ENCODE measurements around the gene EGFLAM.
"Not testable (repeated sequence)": the region's sequence is repeated elsewhere in the genome, so short reads cannot be mapped to it uniquely, and the experiment has no call there.

The EGFLAM gene

GRCh38 chr5:38317868-38318267, 59.5 kb downstream of the EGFLAM start:
- H3K4me1 Mint-ChIP-seq: no peaks in the 10 kb centered on the region
- no peaks in the 10 kb centered on the region for H3K9me3 Mint-ChIP-seq
- H3K27ac Mint-ChIP-seq (ENCODE audit: low read depth): no peak overlapping the region
- no peak overlapping the region for H3K4me3 Mint-ChIP-seq
- peaks cover 9% of the 10 kb centered on the region for H3K27me3 Mint-ChIP-seq
- no peak for DNase-seq (ENCODE audit: low spot score in 2 of 2)
- no peak for ATAC-seq (replicated peaks; ENCODE audit: extremely low read depth, poor library complexity, severe bottlenecking)
- no peaks in the 10 kb centered on the region for H3K36me3 Mint-ChIP-seq (ENCODE audit: insufficient read depth)

- no peak for ATAC-seq (replicated peaks; ENCODE audit: extremely low read depth, poor library complexity, severe bottlenecking)
- H3K9me3 Mint-ChIP-seq: no peaks in the 10 kb centered on the region
- no peak for DNase-seq (ENCODE audit: low spot score in 2 of 2)
- peaks cover 19% of the 10 kb centered on the region for H3K27me3 Mint-ChIP-seq
- H3K4me1 Mint-ChIP-seq: no peaks in the 10 kb centered on the region
- no peak overlapping the region for H3K4me3 Mint-ChIP-seq
- no peaks in the 10 kb centered on the region for H3K36me3 Mint-ChIP-seq (ENCODE audit: insufficient read depth)
- no peak overlapping the region for H3K27ac Mint-ChIP-seq (ENCODE audit: low read depth)
These were observed 61.1 kb downstream of the EGFLAM start for GRCh38 chr5:38319491-38319890.

GRCh38 chr5:38321978-38322377, 63.6 kb downstream of the EGFLAM start:
- Mint-ChIP-seq H3K27ac (ENCODE audit: low read depth) (no peak overlapping the region), H3K9me3 (no peaks in the 10 kb centered on the region), H3K36me3 (ENCODE audit: insufficient read depth) (no peaks in the 10 kb centered on the region), H3K27me3 (peaks cover 26% of the 10 kb centered on the region), H3K4me3 (no peak overlapping the region), H3K4me1 (no peaks in the 10 kb centered on the region)
- no peak for ATAC-seq (replicated peaks; ENCODE audit: extremely low read depth, poor library complexity, severe bottlenecking)
- no peak for DNase-seq (ENCODE audit: low spot score in 2 of 2)

DNA sequence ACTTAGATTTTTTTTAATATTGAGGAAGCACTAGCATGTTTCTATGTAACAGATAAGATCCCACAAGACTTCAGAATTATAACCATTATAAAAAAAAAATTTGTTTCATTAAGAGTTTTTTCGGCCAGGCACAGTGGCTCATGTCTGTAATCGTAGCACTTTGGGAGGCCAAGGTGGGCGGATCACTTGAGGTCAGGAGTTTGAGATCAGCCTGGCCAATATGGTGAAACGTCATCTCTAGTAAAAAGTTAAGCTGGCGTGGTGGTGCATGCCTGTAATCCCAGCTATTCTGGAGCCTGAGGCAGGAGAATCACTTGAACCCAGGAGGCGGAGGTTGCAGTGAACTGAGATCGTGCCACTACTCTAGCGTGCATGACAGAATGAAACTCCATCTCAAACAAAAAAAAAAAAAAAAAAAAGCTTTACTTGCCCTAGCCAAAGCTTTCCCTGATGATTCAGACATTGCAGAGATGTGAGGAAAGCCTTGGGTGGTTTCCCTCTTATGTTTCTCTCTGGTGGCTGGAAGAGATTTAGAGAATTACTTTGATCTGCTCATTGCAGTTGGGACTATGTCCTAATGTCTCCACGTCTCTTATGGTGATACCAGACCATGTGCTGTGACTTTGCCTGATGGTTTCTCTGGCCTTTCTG, 65.4 kb downstream of the EGFLAM start:
- H3K27me3 Mint-ChIP-seq: peaks cover 26% of the 10 kb centered on the region
- H3K27ac Mint-ChIP-seq (ENCODE audit: low read depth): no peak overlapping the region
- H3K4me3 Mint-ChIP-seq: no peak overlapping the region
- H3K36me3 Mint-ChIP-seq (ENCODE audit: insufficient read depth): no peaks in the 10 kb centered on the region
- H3K4me1 Mint-ChIP-seq: no peaks in the 10 kb centered on the region
- ATAC-seq (replicated peaks; ENCODE audit: extremely low read depth, poor library complexity, severe bottlenecking): no peak
- no peaks in the 10 kb centered on the region for H3K9me3 Mint-ChIP-seq
- no peak for DNase-seq (ENCODE audit: low spot score in 2 of 2)

DNA sequence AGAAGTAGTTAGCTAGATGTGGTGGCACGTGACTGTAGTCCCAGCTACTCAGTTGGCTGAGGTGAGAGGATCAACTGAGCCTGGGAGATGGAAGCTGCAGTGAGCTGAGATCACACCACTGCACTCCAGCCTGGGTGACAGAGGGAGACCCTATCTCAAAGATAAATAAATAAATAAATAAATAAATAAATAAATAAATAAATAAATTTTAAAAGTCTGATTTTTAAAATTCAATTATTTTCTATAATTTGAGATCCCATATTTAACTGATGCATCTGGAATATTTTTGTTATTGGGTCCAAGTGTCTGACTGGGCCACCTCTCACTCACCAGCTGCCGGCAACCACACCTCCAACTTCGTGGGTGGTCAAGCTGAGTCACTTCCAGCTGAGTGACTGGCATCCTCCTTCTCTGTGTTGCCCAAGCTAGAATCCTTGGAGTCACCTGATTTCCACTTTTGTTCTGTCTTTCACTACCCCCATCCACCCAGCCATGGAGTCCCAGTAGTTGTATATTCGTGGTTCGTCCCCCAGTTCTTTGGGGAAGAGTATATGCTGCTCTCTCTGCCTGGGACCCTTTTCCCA, 70.9 kb downstream of the EGFLAM start:
- H3K4me1 Mint-ChIP-seq: no peaks in the 10 kb centered on the region
- no peaks in the 10 kb centered on the region for H3K36me3 Mint-ChIP-seq (ENCODE audit: insufficient read depth)
- H3K27me3 Mint-ChIP-seq: peaks cover 11% of the 10 kb centered on the region
- no peak for DNase-seq (ENCODE audit: low spot score in 2 of 2)
- no peaks in the 10 kb centered on the region for H3K9me3 Mint-ChIP-seq
- H3K4me3 Mint-ChIP-seq: no peak overlapping the region
- ATAC-seq (replicated peaks; ENCODE audit: extremely low read depth, poor library complexity, severe bottlenecking): no peak
- no peak overlapping the region for H3K27ac Mint-ChIP-seq (ENCODE audit: low read depth)

GRCh38 chr5:38330207-38330606, 71.8 kb downstream of the EGFLAM start:
- DNase-seq (ENCODE audit: low spot score in 2 of 2) (no peak), ATAC-seq (replicated peaks; ENCODE audit: extremely low read depth, poor library complexity, severe bottlenecking) (no peak)
- Mint-ChIP-seq H3K9me3 (no peaks in the 10 kb centered on the region), H3K4me3 (no peak overlapping the region), H3K27ac (ENCODE audit: low read depth) (no peak overlapping the region), H3K4me1 (no peaks in the 10 kb centered on the region), H3K36me3 (ENCODE audit: insufficient read depth) (no peaks in the 10 kb centered on the region), H3K27me3 (peaks cover under 1% of the 10 kb centered on the region)

DNA sequence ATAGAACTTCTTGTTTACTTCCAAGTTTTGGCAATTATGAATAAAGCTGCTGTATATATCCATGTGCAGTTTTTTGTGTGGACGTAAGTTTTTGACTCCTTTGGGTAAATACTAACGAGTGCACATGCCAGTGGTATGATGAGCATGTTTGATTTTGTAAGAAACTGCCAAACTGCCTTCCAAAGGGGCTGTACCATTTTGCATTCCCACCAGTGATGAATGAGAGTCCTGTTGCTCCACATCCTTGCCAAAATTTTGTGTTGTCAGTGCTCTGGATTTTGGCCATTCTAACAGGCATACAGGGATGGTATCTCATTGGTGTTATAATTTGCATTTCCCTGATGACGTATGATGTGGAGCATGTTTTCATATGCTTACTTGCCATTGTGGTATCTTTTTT, 73.5 kb downstream of the EGFLAM start:
- no peaks in the 10 kb centered on the region for H3K9me3 Mint-ChIP-seq
- H3K27me3 Mint-ChIP-seq: no peaks in the 10 kb centered on the region
- H3K4me3 Mint-ChIP-seq: no peak overlapping the region
- DNase-seq (ENCODE audit: low spot score in 2 of 2) (no peak), ATAC-seq (replicated peaks; ENCODE audit: extremely low read depth, poor library complexity, severe bottlenecking) (no peak)
- H3K36me3 Mint-ChIP-seq (ENCODE audit: insufficient read depth): no peaks in the 10 kb centered on the region
- H3K27ac Mint-ChIP-seq (ENCODE audit: low read depth): no peak overlapping the region
- no peaks in the 10 kb centered on the region for H3K4me1 Mint-ChIP-seq

DNA sequence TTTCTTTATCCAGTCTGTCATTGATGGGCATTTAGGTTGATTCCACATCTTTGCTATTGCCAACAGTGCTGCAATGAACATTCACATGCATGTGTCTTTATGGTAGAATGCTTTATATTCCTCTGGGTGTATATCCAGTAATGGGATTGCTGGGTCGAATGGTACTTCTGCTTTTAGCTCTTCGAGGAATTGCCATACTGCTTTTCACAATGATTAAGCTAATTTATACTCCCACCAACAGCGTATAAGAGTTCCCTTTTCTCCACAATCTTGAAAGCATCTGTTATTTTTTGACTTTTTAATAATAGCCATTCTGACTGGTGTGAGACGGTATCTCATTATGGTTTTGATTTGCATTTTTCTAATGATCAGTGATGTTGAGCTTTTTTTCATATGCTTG, 74.8 kb downstream of the EGFLAM start:
- not testable (repeated sequence) for ATAC-seq (replicated peaks; ENCODE audit: extremely low read depth, poor library complexity, severe bottlenecking); DNase-seq (ENCODE audit: low spot score in 2 of 2); H3K9me3 Mint-ChIP-seq; H3K4me1 Mint-ChIP-seq; H3K27ac Mint-ChIP-seq (ENCODE audit: low read depth); H3K36me3 Mint-ChIP-seq (ENCODE audit: insufficient read depth); H3K27me3 Mint-ChIP-seq; H3K4me3 Mint-ChIP-seq

DNA sequence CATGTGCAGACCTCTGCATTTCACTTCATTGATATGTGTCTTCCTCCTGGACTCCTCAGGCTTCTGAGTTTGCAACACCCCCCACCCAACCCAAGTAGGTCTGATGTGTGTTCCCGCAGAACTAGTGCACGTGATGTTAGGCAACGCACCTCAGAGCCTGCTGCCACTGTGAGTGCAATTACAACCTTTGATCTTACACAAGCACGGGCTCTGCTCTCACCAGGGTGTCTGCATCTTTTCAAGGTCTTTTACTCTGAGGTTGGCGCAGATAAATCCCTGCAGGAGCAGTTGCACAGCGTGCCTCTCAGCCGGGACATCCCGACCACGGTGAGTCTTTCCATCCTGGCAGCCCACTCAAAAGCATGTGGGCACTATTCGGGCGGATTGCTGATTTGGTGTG, 80.1 kb downstream of the EGFLAM start:
- Mint-ChIP-seq H3K27me3 (peaks cover 38% of the 10 kb centered on the region), H3K27ac (ENCODE audit: low read depth) (no peak overlapping the region), H3K4me3 (no peak overlapping the region), H3K4me1 (no peaks in the 10 kb centered on the region), H3K9me3 (no peaks in the 10 kb centered on the region), H3K36me3 (ENCODE audit: insufficient read depth) (no peaks in the 10 kb centered on the region)
- DNase-seq (ENCODE audit: low spot score in 2 of 2): no peak
- ATAC-seq (replicated peaks; ENCODE audit: extremely low read depth, poor library complexity, severe bottlenecking): no peak

DNA sequence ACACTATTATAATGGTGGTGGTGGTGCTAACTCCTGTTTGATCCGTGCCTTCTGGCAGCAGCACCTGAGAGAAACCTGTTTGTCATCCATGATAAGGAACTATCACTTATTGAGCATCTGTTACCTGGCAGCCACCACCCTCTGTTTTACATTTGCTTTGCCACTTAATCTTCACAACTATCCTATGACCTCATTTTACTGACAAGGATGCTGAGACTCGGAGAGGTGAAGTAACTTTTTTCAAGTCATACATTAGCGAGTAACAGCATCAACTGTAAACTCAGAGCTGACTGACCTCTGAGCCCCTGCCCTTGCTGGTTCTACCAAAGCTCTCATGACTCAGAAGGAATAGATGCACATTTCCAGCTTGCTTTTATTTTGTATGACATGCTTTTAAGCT, 81.1 kb downstream of the EGFLAM start:
- Mint-ChIP-seq H3K36me3 (ENCODE audit: insufficient read depth) (no peaks in the 10 kb centered on the region), H3K4me1 (no peaks in the 10 kb centered on the region), H3K4me3 (no peak overlapping the region), H3K27me3 (peaks cover 38% of the 10 kb centered on the region), H3K27ac (ENCODE audit: low read depth) (no peak overlapping the region), H3K9me3 (no peaks in the 10 kb centered on the region)
- ATAC-seq (replicated peaks; ENCODE audit: extremely low read depth, poor library complexity, severe bottlenecking) (no peak), DNase-seq (ENCODE audit: low spot score in 2 of 2) (no peak)

DNA sequence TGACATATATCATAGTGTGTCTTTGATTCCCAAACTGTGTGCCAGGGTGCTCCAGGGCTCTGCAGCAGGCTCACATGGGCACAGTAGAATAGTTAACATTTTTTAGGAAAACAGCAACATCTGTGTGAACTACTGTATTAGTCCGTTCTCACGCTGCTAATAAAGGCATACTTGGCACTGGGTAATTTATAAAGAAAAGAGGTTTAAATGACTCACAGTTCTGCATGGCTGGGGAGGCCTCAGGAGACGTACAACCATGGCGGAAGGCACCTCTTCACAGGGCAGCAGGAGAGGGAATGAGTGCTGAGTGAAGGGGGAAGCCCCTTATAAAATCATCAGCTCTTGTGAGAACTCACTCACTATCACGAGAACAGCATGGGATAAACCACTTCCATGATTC, 82.7 kb downstream of the EGFLAM start:
- no peak for ATAC-seq (replicated peaks; ENCODE audit: extremely low read depth, poor library complexity, severe bottlenecking)
- H3K27ac Mint-ChIP-seq (ENCODE audit: low read depth): no peak overlapping the region

DNA sequence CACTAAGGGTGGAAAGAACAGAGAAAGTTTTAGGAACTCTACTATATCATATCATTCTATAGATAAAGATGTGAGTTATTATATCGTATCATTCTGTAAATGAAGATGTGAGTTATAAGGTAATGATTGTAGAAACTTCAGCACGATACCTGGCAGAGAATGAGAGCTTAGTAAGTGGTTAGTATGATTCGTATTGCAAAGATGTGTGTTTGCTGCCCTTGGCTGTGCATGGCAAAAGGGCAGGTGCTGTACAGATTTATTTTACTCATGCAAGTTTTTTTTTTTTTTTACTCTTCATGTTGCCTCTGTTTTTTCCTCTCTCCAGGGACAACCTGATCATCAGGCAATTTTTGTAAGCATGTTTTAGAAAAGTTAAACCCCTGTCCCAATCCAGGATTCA, 83.3 kb downstream of the EGFLAM start:
- peaks cover 43% of the 10 kb centered on the region for H3K27me3 Mint-ChIP-seq
- no peaks in the 10 kb centered on the region for H3K9me3 Mint-ChIP-seq
- H3K4me1 Mint-ChIP-seq: no peaks in the 10 kb centered on the region
- no peak overlapping the region for H3K4me3 Mint-ChIP-seq
- no peaks in the 10 kb centered on the region for H3K36me3 Mint-ChIP-seq (ENCODE audit: insufficient read depth)
- H3K27ac Mint-ChIP-seq (ENCODE audit: low read depth): no peak overlapping the region
- DNase-seq (ENCODE audit: low spot score in 2 of 2) (no peak), ATAC-seq (replicated peaks; ENCODE audit: extremely low read depth, poor library complexity, severe bottlenecking) (no peak)

More for the DNA sequence above, 82.7 kb downstream of the EGFLAM start:
- no peaks in the 10 kb centered on the region for H3K36me3 Mint-ChIP-seq (ENCODE audit: insufficient read depth)
- no peaks in the 10 kb centered on the region for H3K4me1 Mint-ChIP-seq
- H3K9me3 Mint-ChIP-seq: no peaks in the 10 kb centered on the region
- peaks cover 38% of the 10 kb centered on the region for H3K27me3 Mint-ChIP-seq
- DNase-seq (ENCODE audit: low spot score in 2 of 2): no peak
- no peak overlapping the region for H3K4me3 Mint-ChIP-seq

- no peak for ATAC-seq (replicated peaks; ENCODE audit: extremely low read depth, poor library complexity, severe bottlenecking)
- no peaks in the 10 kb centered on the region for H3K4me1 Mint-ChIP-seq
- H3K9me3 Mint-ChIP-seq: no peaks in the 10 kb centered on the region
- no peak overlapping the region for H3K27ac Mint-ChIP-seq (ENCODE audit: low read depth)
- H3K4me3 Mint-ChIP-seq: no peak overlapping the region
- H3K27me3 Mint-ChIP-seq: peaks cover 49% of the 10 kb centered on the region
- no peak for DNase-seq (ENCODE audit: low spot score in 2 of 2)
- no peaks in the 10 kb centered on the region for H3K36me3 Mint-ChIP-seq (ENCODE audit: insufficient read depth)
These were observed 83.9 kb downstream of the EGFLAM start for GRCh38 chr5:38342261-38342660.
